ENCODE data around the gene TCAIM. TPM values are rescaled to one million over a fixed set of nuclear protein-coding genes. Genes with fewer than 3 reads are reported as not detected.
"Not testable (repeated sequence)": the region's sequence is repeated elsewhere in the genome, so short reads cannot be mapped to it uniquely, and the experiment has no call there.

The TCAIM gene
- total and polyA plus RNA-seq, 4 experiments from 2014 or later: 16.7 to 21.8 (median 19.3) TPM

- H3K4me3 Mint-ChIP-seq: peak overlapping the region; percentile 73 to 98 (median 98)
- intact Hi-C loops (cut with micrococcal nuclease): no loop called here
- H3K4me1 Mint-ChIP-seq: peaks cover 20 to 36% (median 25%) of the 10 kb centered on the region in 4 donors
- H3K27me3 Mint-ChIP-seq: no peaks in the 10 kb centered on the region
- no peaks in the 10 kb centered on the region for H3K36me3 ChIP-seq (ENCODE audit: insufficient read depth, low read length)
- no peaks in the 10 kb centered on the region for H3K27me3 ChIP-seq (ENCODE audit: insufficient read depth, low read length)
- ChIA-PET CTCF (ENCODE audit: partially characterized antibody) (interaction anchor here (1.0 kb wide), 1 partner anchor 23 kb away, joined by 3 read pairs; no protein-coding TSS in a partner anchor), POLR2A (ENCODE audit: partially characterized antibody) (interaction anchor here (0.6 to 2.7 kb wide), 4 partner anchors 170 to 653 kb away, joined by 3 to 30 read pairs (median 6); partner anchors contain the start of gene ZKSCAN7)
- H3K27ac ChIP-seq (ENCODE audit: low read depth, low read length): no peak overlapping the region
- DNase-seq: no peak
- H3K9me3 ChIP-seq (ENCODE audit: control insufficient read depth in 1 of 2, low read length in 2 of 2): no peaks in the 10 kb centered on the region
- H3K4me3 ChIP-seq (ENCODE audit: low read length in 2 of 2): no peak overlapping the region
- H3K4me1 ChIP-seq (ENCODE audit: insufficient read depth, low read length): peaks cover 19% of the 10 kb centered on the region
- peak overlapping the region; percentile 55 to 99 (median 76) for H3K27ac Mint-ChIP-seq
- H3K9me3 Mint-ChIP-seq: no peaks in the 10 kb centered on the region
- H3K36me3 Mint-ChIP-seq: peaks cover 0 to 9% of the 10 kb centered on the region in 2 donors
Measured at GRCh38 chr3:44340058-44340395, 1.5 kb downstream of the TCAIM start.

DNA sequence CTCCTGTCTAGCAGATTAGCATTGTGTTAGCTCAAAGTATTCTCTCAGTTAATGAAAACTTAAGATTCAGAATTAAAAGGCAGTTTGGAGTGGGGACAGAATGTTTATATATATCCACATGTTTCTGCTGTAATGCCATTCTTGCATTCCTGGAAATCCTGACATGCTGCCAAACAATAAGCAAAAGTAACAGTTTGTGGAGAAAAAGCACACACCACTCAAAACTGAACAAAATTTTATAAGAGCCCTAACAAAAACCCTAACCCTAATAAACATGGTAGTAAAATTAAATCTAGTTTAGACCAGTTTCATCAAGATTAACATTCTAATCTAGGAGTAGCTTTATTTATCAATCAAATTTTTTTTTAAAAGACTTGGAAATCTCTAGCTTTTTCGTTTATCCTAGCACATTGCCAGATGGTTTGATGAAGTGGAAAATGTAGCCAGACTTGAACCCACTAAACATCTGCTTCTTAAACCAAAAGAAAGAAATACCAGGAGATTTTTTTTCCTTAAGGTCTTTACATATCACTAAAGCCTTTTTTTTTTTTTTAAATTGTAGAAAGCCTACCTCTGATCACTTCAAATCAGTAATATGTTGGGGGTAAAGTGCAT is 3.7 kb downstream of the TCAIM start:
- no peaks in the 10 kb centered on the region for H3K27me3 Mint-ChIP-seq
- peaks cover 0 to 9% of the 10 kb centered on the region in 2 donors for H3K36me3 Mint-ChIP-seq
- H3K4me1 Mint-ChIP-seq: peaks cover 19 to 32% (median 23%) of the 10 kb centered on the region in 4 donors
- H3K27ac Mint-ChIP-seq: no peak overlapping the region
- no peak for DNase-seq
- Histone ChIP-seq H3K9me3 (ENCODE audit: control insufficient read depth in 1 of 2, low read length in 2 of 2) (no peaks in the 10 kb centered on the region), H3K4me1 (ENCODE audit: insufficient read depth, low read length) (peaks cover 19% of the 10 kb centered on the region), H3K27ac (ENCODE audit: low read depth, low read length) (no peak overlapping the region), H3K27me3 (ENCODE audit: insufficient read depth, low read length) (no peaks in the 10 kb centered on the region), H3K36me3 (ENCODE audit: insufficient read depth, low read length) (no peaks in the 10 kb centered on the region), H3K4me3 (ENCODE audit: low read length in 2 of 2) (no peak overlapping the region)
- ChIA-PET POLR2A (ENCODE audit: partially characterized antibody) (no interaction called here), CTCF (ENCODE audit: partially characterized antibody) (no interaction called here)
- intact Hi-C loops (cut with micrococcal nuclease): no loop called here
- H3K4me3 Mint-ChIP-seq: no peak overlapping the region
- no peaks in the 10 kb centered on the region for H3K9me3 Mint-ChIP-seq

- no peak overlapping the region for H3K27ac Mint-ChIP-seq
- Histone ChIP-seq H3K9me3 (ENCODE audit: control insufficient read depth in 1 of 2, low read length in 2 of 2) (no peaks in the 10 kb centered on the region), H3K27me3 (ENCODE audit: insufficient read depth, low read length) (no peaks in the 10 kb centered on the region), H3K27ac (ENCODE audit: low read depth, low read length) (no peak overlapping the region), H3K4me1 (ENCODE audit: insufficient read depth, low read length) (peaks cover 14% of the 10 kb centered on the region), H3K36me3 (ENCODE audit: insufficient read depth, low read length) (no peaks in the 10 kb centered on the region), H3K4me3 (ENCODE audit: low read length in 2 of 2) (no peak overlapping the region)
- ChIA-PET CTCF (ENCODE audit: partially characterized antibody) (interaction anchor here (0.5 kb wide), 1 partner anchor 262 kb away, joined by 3 read pairs; no protein-coding TSS in a partner anchor), POLR2A (ENCODE audit: partially characterized antibody) (no interaction called here)
- H3K27me3 Mint-ChIP-seq: no peaks in the 10 kb centered on the region
- peaks cover 0 to 6% of the 10 kb centered on the region in 2 donors for H3K36me3 Mint-ChIP-seq
- no peak overlapping the region for H3K4me3 Mint-ChIP-seq
- no peaks in the 10 kb centered on the region for H3K9me3 Mint-ChIP-seq
- H3K4me1 Mint-ChIP-seq: peaks cover 15 to 31% (median 16%) of the 10 kb centered on the region in 4 donors
- intact Hi-C loops (cut with micrococcal nuclease): no loop called here
- DNase-seq: no peak
Measured at GRCh38 chr3:44343421-44343820, 4.9 kb downstream of the TCAIM start.

DNA sequence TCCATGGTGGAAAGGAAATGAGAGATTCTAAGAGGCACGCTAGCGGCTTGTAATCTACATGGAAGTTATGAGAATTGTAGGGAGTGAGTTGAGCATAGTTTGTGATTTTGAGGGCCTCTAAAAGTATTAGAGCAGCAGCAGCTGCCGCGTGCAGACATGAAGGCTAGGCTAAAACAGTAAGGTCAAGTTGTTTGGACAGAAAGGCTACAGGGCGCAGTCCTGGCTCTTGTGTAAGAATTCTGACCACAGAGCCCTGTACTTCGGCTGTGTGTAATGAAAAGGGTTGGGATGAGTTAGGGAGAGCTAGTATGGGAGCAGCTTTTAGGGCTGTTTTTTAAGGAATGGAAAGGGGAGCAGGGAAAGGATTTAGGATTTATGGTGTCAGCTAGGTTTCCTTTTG is 8.0 kb downstream of the TCAIM start:
- H3K36me3 Mint-ChIP-seq; intact Hi-C loops (cut with micrococcal nuclease); H3K4me3 ChIP-seq (ENCODE audit: low read length in 2 of 2); CTCF ChIA-PET (ENCODE audit: partially characterized antibody); H3K9me3 ChIP-seq (ENCODE audit: control insufficient read depth in 1 of 2, low read length in 2 of 2); H3K4me3 Mint-ChIP-seq; H3K9me3 Mint-ChIP-seq; DNase-seq; H3K36me3 ChIP-seq (ENCODE audit: insufficient read depth, low read length); H3K27ac Mint-ChIP-seq; H3K27me3 ChIP-seq (ENCODE audit: insufficient read depth, low read length); POLR2A ChIA-PET (ENCODE audit: partially characterized antibody); H3K27me3 Mint-ChIP-seq; H3K27ac ChIP-seq (ENCODE audit: low read depth, low read length); H3K4me1 ChIP-seq (ENCODE audit: insufficient read depth, low read length): not testable (repeated sequence)
- peaks cover 0 to 19% (median 9%) of the 10 kb centered on the region in 4 donors for H3K4me1 Mint-ChIP-seq

DNA sequence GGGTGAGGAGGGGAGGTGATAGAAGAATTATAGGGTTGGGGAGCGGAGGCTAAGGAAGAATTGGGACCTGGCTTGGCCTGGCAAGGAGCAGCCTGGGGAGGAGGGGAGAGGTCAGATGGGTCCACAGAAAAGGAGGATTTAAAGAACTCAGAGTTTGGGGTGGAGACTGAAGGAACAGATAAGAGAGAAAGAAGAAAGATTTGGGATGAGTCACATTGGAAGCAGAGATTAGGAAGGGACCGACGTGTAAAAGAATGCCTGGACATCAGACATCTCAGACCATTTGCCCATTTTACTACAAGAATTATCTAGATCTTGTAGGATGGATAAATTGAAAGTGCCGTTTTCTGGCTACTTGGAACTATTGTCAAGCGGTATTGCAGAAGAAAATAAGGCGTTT is 10.4 kb downstream of the TCAIM start:
- no peak overlapping the region for H3K4me3 Mint-ChIP-seq
- intact Hi-C loops (cut with micrococcal nuclease): no loop called here
- no peaks in the 10 kb centered on the region for H3K27me3 Mint-ChIP-seq
- Histone ChIP-seq H3K27ac (ENCODE audit: low read depth, low read length) (no peak overlapping the region), H3K27me3 (ENCODE audit: insufficient read depth, low read length) (no peaks in the 10 kb centered on the region), H3K4me1 (ENCODE audit: insufficient read depth, low read length) (no peaks in the 10 kb centered on the region), H3K9me3 (ENCODE audit: control insufficient read depth in 1 of 2, low read length in 2 of 2) (no peaks in the 10 kb centered on the region), H3K36me3 (ENCODE audit: insufficient read depth, low read length) (no peaks in the 10 kb centered on the region), H3K4me3 (ENCODE audit: low read length in 2 of 2) (no peak overlapping the region)
- H3K36me3 Mint-ChIP-seq: peaks cover 8 to 9% of the 10 kb centered on the region in 2 donors
- DNase-seq: no peak
- H3K9me3 Mint-ChIP-seq: no peaks in the 10 kb centered on the region
- ChIA-PET POLR2A (ENCODE audit: partially characterized antibody) (no interaction called here), CTCF (ENCODE audit: partially characterized antibody) (no interaction called here)
- peaks cover 7 to 23% (median 14%) of the 10 kb centered on the region in 4 donors for H3K4me1 Mint-ChIP-seq
- peak overlapping the region in 1 of 7 donors; percentile 74 for H3K27ac Mint-ChIP-seq

GRCh38 chr3:44353355-44353924 is 14.9 kb downstream of the TCAIM start:
- H3K36me3 Mint-ChIP-seq: peaks cover 33 to 34% of the 10 kb centered on the region in 2 donors
- Histone ChIP-seq H3K4me1 (ENCODE audit: insufficient read depth, low read length) (no peaks in the 10 kb centered on the region), H3K4me3 (ENCODE audit: low read length in 2 of 2) (no peak overlapping the region), H3K9me3 (ENCODE audit: control insufficient read depth in 1 of 2, low read length in 2 of 2) (no peaks in the 10 kb centered on the region), H3K36me3 (ENCODE audit: insufficient read depth, low read length) (no peaks in the 10 kb centered on the region), H3K27me3 (ENCODE audit: insufficient read depth, low read length) (no peaks in the 10 kb centered on the region), H3K27ac (ENCODE audit: low read depth, low read length) (no peak overlapping the region)
- H3K4me1 Mint-ChIP-seq: peaks cover 10 to 18% (median 15%) of the 10 kb centered on the region in 4 donors
- CTCF ChIA-PET (ENCODE audit: partially characterized antibody): no interaction called here
- no peaks in the 10 kb centered on the region for H3K27me3 Mint-ChIP-seq
- peak overlapping the region in 1 of 7 donors; percentile 29 for H3K27ac Mint-ChIP-seq
- POLR2A ChIA-PET (ENCODE audit: partially characterized antibody): no interaction called here
- no peak for DNase-seq
- H3K4me3 Mint-ChIP-seq: no peak overlapping the region
- no peaks in the 10 kb centered on the region for H3K9me3 Mint-ChIP-seq
- intact Hi-C loops (cut with micrococcal nuclease): no loop called here

DNA sequence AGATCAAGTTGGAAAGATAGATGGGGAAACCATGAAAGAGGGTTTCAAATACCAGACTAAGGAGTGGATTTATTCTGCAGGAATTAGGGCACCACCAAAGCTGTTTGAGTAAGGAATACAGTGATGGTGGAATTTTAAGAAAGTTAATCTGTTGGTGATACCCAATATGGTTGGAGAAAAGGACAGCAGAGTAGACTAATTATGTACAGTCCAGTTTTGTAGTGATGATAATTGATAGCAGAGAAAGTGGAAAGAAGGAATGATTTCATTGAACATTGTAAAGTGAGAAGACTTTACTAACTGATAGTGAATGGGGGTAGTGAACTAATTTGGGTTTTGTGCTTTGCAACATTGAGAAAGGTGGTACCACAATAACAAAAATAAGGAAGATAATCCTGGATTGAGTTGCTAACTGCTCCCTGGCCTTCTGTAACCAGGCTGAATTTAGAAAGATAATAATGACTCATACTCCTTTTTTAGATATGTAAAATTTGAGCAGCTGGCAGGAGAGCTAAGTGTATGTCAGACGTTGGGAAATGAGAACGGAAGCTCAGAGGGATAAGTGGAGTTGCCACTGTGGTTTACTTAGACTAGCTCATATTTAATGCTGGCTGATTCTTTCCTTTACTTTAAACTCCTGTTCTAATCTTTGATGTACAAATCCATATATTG is 16.9 kb downstream of the TCAIM start:
- H3K9me3 ChIP-seq (ENCODE audit: control insufficient read depth in 1 of 2, low read length in 2 of 2): no peaks in the 10 kb centered on the region
- ChIA-PET CTCF (ENCODE audit: partially characterized antibody) (no interaction called here), POLR2A (ENCODE audit: partially characterized antibody) (interaction anchor here (1.3 kb wide), 1 partner anchor 17 kb away, joined by 3 read pairs; the partner anchor contains the start of gene TCAIM)
- H3K4me3 Mint-ChIP-seq: no peak overlapping the region
- intact Hi-C loops (cut with micrococcal nuclease): no loop called here
- no peaks in the 10 kb centered on the region for H3K36me3 ChIP-seq (ENCODE audit: insufficient read depth, low read length)
- H3K4me1 Mint-ChIP-seq: peaks cover 7 to 11% (median 10%) of the 10 kb centered on the region in 4 donors
- H3K4me3 ChIP-seq (ENCODE audit: low read length in 2 of 2): no peak overlapping the region
- peaks cover 38 to 43% of the 10 kb centered on the region in 2 donors for H3K36me3 Mint-ChIP-seq
- no peak for DNase-seq
- no peaks in the 10 kb centered on the region for H3K9me3 Mint-ChIP-seq
- H3K27me3 Mint-ChIP-seq: no peaks in the 10 kb centered on the region
- no peak overlapping the region for H3K27ac Mint-ChIP-seq
- H3K4me1 ChIP-seq (ENCODE audit: insufficient read depth, low read length): no peaks in the 10 kb centered on the region
- H3K27ac ChIP-seq (ENCODE audit: low read depth, low read length): no peak overlapping the region
- H3K27me3 ChIP-seq (ENCODE audit: insufficient read depth, low read length): no peaks in the 10 kb centered on the region

Measured in CD4-positive, alpha-beta memory T cell (primary cell).